MCF 10A (cell line): ENCODE results near the gene MAPRE2. TPM values are rescaled to one million over a fixed set of nuclear protein-coding genes. Genes with fewer than 3 reads are reported as not detected.

ENCODE experiments used
- BruUV-seq: library from RNA; stranded (reverse); fragments of 400-500 nt; replicated peaks from 2 replicates; lab custom pipeline; 2021; lab: Mats Ljungman, UMichigan
- CTCF ChIA-PET: fragments of 300-600 bp; sonication (Branson Sonifier 250); formaldehyde crosslinking; extraction: SDS; loops from one replicate; lab custom pipeline; 2021; ENCODE audit warnings: antibody characterized with exemption, inconsistent platforms; lab: Yijun Ruan, JAX
- POLR2A ChIA-PET: fragments of 300-600, 350-650 bp; sonication (Branson Sonifier 250); formaldehyde crosslinking; extraction: SDS; loops from one replicate; lab custom pipeline; 2020; ENCODE audit warnings: antibody characterized with exemption, inconsistent platforms; lab: Yijun Ruan, JAX
- DNase-seq: peaks from one replicate; pipeline ENCODE4 v3.0.0-alpha.2; 2018; ENCODE audit not compliant: unreplicated experiment
- H3K27ac Mint-ChIP-seq: one replicate; pipeline ENCODE4 v1.8.0; 2022; ENCODE audit warnings: mild to moderate bottlenecking, low read depth, mixed read lengths; ENCODE audit not compliant: unreplicated experiment
- H3K27me3 Mint-ChIP-seq: one replicate; pipeline ENCODE4 v1.8.0; 2022; ENCODE audit warnings: mixed read lengths; ENCODE audit not compliant: insufficient read depth, unreplicated experiment
- H3K36me3 Mint-ChIP-seq: one replicate; pipeline ENCODE4 v1.8.0; 2022; ENCODE audit warnings: mild to moderate bottlenecking, moderate library complexity, mixed read lengths; ENCODE audit not compliant: insufficient read depth, unreplicated experiment
- H3K4me1 Mint-ChIP-seq: one replicate; pipeline ENCODE4 v1.8.0; 2022; ENCODE audit warnings: mixed read lengths; ENCODE audit not compliant: insufficient read depth, unreplicated experiment
- H3K4me3 Mint-ChIP-seq: one replicate; pipeline ENCODE4 v1.8.0; 2022; ENCODE audit warnings: mild to moderate bottlenecking, moderate library complexity, mixed read lengths; ENCODE audit not compliant: unreplicated experiment
- H3K9me3 Mint-ChIP-seq: one replicate; pipeline ENCODE4 v1.8.0; 2022; ENCODE audit warnings: mixed read lengths; ENCODE audit not compliant: unreplicated experiment
- CTCF ChIP-seq: fragments of 200-600 bp; IDR thresholded peaks from one replicate; pipeline ENCODE4 v1.8.0; 2022; ENCODE audit warnings: antibody characterized with exemption, mild to moderate bottlenecking; ENCODE audit not compliant: unreplicated experiment
- intact Hi-C: fragments of 100-400 bp; cut with micrococcal nuclease; formaldehyde crosslinking; loops from 2 replicates; pipeline ENCODE4 v1.14.1; 2022
- total RNA-seq: library from RNA; stranded (reverse); gene quantifications from 2 replicates; pipeline ENCODE4 v1.2.3, GENCODE V29; 2022

The MAPRE2 gene
- total RNA-seq, 1 experiment from 2014 or later = 7.7 TPM

GRCh38 chr18:35061804-35062203 is 20.6 kb downstream of the MAPRE2 start:
- no peak for DNase-seq
- intact Hi-C loops = no loop called here
- POLR2A ChIA-PET = no interaction called here
- Mint-ChIP-seq H3K9me3 (peaks cover 5% of the 10 kb centered on the region), H3K27me3 (no peaks in the 10 kb centered on the region), H3K4me1 (peaks cover 6% of the 10 kb centered on the region), H3K27ac (no peak overlapping the region), H3K36me3 (no peaks in the 10 kb centered on the region), H3K4me3 (no peak overlapping the region)
- CTCF ChIA-PET = no interaction called here
- BruUV-seq = no TSS peak
- no peak for TF ChIP-seq CTCF

GRCh38 chr18:35062408-35062807 is 21.2 kb downstream of the MAPRE2 start:
- peaks cover 6% of the 10 kb centered on the region for H3K4me1 Mint-ChIP-seq
- no peak for DNase-seq
- H3K27ac Mint-ChIP-seq = no peak overlapping the region
- TF ChIP-seq CTCF = no peak
- POLR2A ChIA-PET = no interaction called here
- H3K27me3 Mint-ChIP-seq = no peaks in the 10 kb centered on the region
- CTCF ChIA-PET = no interaction called here
- H3K9me3 Mint-ChIP-seq = peaks cover 5% of the 10 kb centered on the region
- H3K4me3 Mint-ChIP-seq = no peak overlapping the region
- BruUV-seq = no TSS peak
- intact Hi-C loops = no loop called here
- H3K36me3 Mint-ChIP-seq = no peaks in the 10 kb centered on the region

- no peak for DNase-seq
Measured at GRCh38 chr18:35063875-35064690, 22.9 kb downstream of the MAPRE2 start.

More at GRCh38 chr18:35063875-35064690, 22.9 kb downstream of the MAPRE2 start:
- intact Hi-C loops = no loop called here
- H3K27me3 Mint-ChIP-seq = no peaks in the 10 kb centered on the region
- peaks cover 6% of the 10 kb centered on the region for H3K4me1 Mint-ChIP-seq
- H3K9me3 Mint-ChIP-seq = peaks cover 5% of the 10 kb centered on the region
- H3K4me3 Mint-ChIP-seq = no peak overlapping the region
- H3K27ac Mint-ChIP-seq = no peak overlapping the region
- H3K36me3 Mint-ChIP-seq = no peaks in the 10 kb centered on the region
- CTCF ChIA-PET = interaction anchor here (0.5 to 0.9 kb wide), 3 partner anchors 18 to 419 kb away, joined by 3 read pairs; no protein-coding TSS in a partner anchor
- no TSS peak for BruUV-seq
- TF ChIP-seq CTCF = no peak
- POLR2A ChIA-PET = interaction anchor here (1.0 kb wide), 1 partner anchor 23 kb away, joined by 3 read pairs; the partner anchor contains the start of gene MAPRE2
